CD4-positive, alpha-beta T cell (primary cell): ENCODE measurements around the gene ONECUT3. TPM values are rescaled to one million over a fixed set of nuclear protein-coding genes. Genes with fewer than 3 reads are reported as not detected.

Source experiments
- ATAC-seq: fragments of 200-7000 bp; cut with Tn5 transposase; one replicate; pipeline ENCODE4 v1.10.0; 2022; ENCODE audit warnings: mild to moderate bottlenecking; ENCODE audit not compliant: poor library complexity
- CTCF ChIA-PET: fragments of 350-600 bp; sonication (Branson Sonifier 250); formaldehyde crosslinking; loops from one replicate; lab custom pipeline; 2021; ENCODE audit warnings: antibody characterized with exemption, inconsistent platforms; lab: Charles Lee
- POLR2A ChIA-PET: fragments of 350-600 bp; sonication (Branson Sonifier 250); formaldehyde crosslinking; loops from one replicate; lab custom pipeline; 2021; ENCODE audit warnings: antibody characterized with exemption, inconsistent platforms; lab: Charles Lee
- DNase-seq, 14 experiments: peaks; one replicate each; pipeline ENCODE4 v3.0.0-alpha.2; 2013 to 2020; ENCODE audit warnings: mixed read lengths in 2 of 14
- H3K27ac ChIP-seq, 2 donors: one replicate each; pipeline versions ENCODE4 v1.5.1 to v1.7.0; 2013; ENCODE audit warnings: low read length in 2 of 2, low read depth in 1 of 2, mild to moderate bottlenecking in 1 of 2
- H3K27me3 ChIP-seq, 2 experiments: 1 replicate in 1 of 2; 2 replicates in 1 of 2; pipeline versions ENCODE4 v1.6.1 to v1.7.0; 2013; ENCODE audit warnings: low read length in 2 of 2, control low read depth in 1 of 2, mild to moderate bottlenecking in 1 of 2, moderate library complexity in 1 of 2; ENCODE audit not compliant: insufficient read depth in 2 of 2, control insufficient read depth in 1 of 2
- H3K36me3 ChIP-seq: one replicate; pipeline ENCODE4 v1.6.1; 2013; ENCODE audit warnings: low read length, control low read depth; ENCODE audit not compliant: insufficient read depth
- H3K4me1 ChIP-seq: one replicate; pipeline ENCODE4 v1.6.1; 2013; ENCODE audit warnings: low read length, control low read depth; ENCODE audit not compliant: insufficient read depth
- H3K4me3 ChIP-seq: one replicate; pipeline ENCODE4 v1.5.1; 2013; ENCODE audit warnings: mild to moderate bottlenecking, low read length, moderate library complexity
- H3K9me3 ChIP-seq, 2 experiments: 1 replicate in 1 of 2; 2 replicates in 1 of 2; pipeline versions ENCODE4 v1.6.1 to v1.7.0; 2013; ENCODE audit warnings: low read length in 2 of 2, mild to moderate bottlenecking in 2 of 2, control low read depth in 1 of 2, moderate library complexity in 1 of 2; ENCODE audit not compliant: control insufficient read depth in 1 of 2, insufficient read depth in 1 of 2
- H3K27ac Mint-ChIP-seq: one replicate; pipeline ENCODE4 v1.8.0; 2020; ENCODE audit warnings: mixed read lengths
- H3K27me3 Mint-ChIP-seq: one replicate; pipeline ENCODE4 v1.8.0; 2021; ENCODE audit warnings: mixed read lengths
- H3K36me3 Mint-ChIP-seq: one replicate; pipeline ENCODE4 v1.8.0; 2021; ENCODE audit warnings: low read depth, mixed read lengths
- H3K4me1 Mint-ChIP-seq: one replicate; pipeline ENCODE4 v1.8.0; 2021; ENCODE audit warnings: low read depth, mixed read lengths
- H3K4me3 Mint-ChIP-seq: one replicate; pipeline ENCODE4 v1.8.0; 2020; ENCODE audit warnings: mild to moderate bottlenecking, mixed read lengths
- H3K9me3 Mint-ChIP-seq: one replicate; pipeline ENCODE4 v1.8.0; 2020; ENCODE audit warnings: mixed read lengths
- intact Hi-C, 2 experiments: fragments of 100-400 bp; cut with DNase I in 1 of 2; cut with micrococcal nuclease in 1 of 2; formaldehyde crosslinking; loops; one replicate each; pipeline versions ENCODE4 v1.15.1 to v1.9.0; 2023 to 2025; cut with DNase I, micrococcal nuclease
- total RNA-seq, 174 experiments: library from RNA in 2 of 174; stranded (reverse) in 2 of 174; gene quantifications; one replicate each; pipeline ENCODE4 v1.2.3 and lab custom pipeline; 2021 to 2026
- TF ChIP-seq, protein P1 (sequence below): fragments of 200-600 bp; IDR thresholded peaks from one replicate; pipeline ENCODE4 v1.8.0; 2022; ENCODE audit warnings: antibody characterized with exemption, mild to moderate bottlenecking

The ONECUT3 gene
- total RNA-seq, 2 experiments from 2014 or later, result not detected

- Mint-ChIP-seq H3K4me1 (peaks cover 11% of the 10 kb centered on the region), H3K4me3 (peak overlapping the region; percentile 96), H3K27me3 (no peaks in the 10 kb centered on the region), H3K9me3 (no peaks in the 10 kb centered on the region), H3K36me3 (peaks cover 35% of the 10 kb centered on the region), H3K27ac (peak overlapping the region; percentile 87)
- no peaks in the 10 kb centered on the region for H3K9me3 ChIP-seq
- DNase-seq (no peak), ATAC-seq (no peak)
- TF ChIP-seq, protein P1, sequence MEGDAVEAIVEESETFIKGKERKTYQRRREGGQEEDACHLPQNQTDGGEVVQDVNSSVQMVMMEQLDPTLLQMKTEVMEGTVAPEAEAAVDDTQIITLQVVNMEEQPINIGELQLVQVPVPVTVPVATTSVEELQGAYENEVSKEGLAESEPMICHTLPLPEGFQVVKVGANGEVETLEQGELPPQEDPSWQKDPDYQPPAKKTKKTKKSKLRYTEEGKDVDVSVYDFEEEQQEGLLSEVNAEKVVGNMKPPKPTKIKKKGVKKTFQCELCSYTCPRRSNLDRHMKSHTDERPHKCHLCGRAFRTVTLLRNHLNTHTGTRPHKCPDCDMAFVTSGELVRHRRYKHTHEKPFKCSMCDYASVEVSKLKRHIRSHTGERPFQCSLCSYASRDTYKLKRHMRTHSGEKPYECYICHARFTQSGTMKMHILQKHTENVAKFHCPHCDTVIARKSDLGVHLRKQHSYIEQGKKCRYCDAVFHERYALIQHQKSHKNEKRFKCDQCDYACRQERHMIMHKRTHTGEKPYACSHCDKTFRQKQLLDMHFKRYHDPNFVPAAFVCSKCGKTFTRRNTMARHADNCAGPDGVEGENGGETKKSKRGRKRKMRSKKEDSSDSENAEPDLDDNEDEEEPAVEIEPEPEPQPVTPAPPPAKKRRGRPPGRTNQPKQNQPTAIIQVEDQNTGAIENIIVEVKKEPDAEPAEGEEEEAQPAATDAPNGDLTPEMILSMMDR, result peak; percentile 10
- H3K27ac ChIP-seq, result peak overlapping the region in 1 of 2 donors; percentile 34
- POLR2A ChIA-PET, result no interaction called here
- intact Hi-C loops, result loop anchor here (2.0 to 5.0 kb wide), 3 partner anchors 206 to 266 kb away; partner anchors contain the start of genes MBD3 (in 1 of the 2) and UQCR11 (in 1 of the 2)
- peaks cover 31% of the 10 kb centered on the region for H3K36me3 ChIP-seq
- peaks cover 22% of the 10 kb centered on the region for H3K4me1 ChIP-seq
- CTCF ChIA-PET, result interaction anchor here (1.2 kb wide), 1 partner anchor 13 kb away, joined by 6 read pairs; no protein-coding TSS in a partner anchor
- peak overlapping the region; percentile 81 for H3K4me3 ChIP-seq
- no peaks in the 10 kb centered on the region for H3K27me3 ChIP-seq
These were observed 60.2 kb downstream of the ONECUT3 start for GRCh38 chr19:1813192-1814182.

GRCh38 chr19:1814391-1814790, 61.1 kb downstream of the ONECUT3 start:
- Mint-ChIP-seq H3K4me1 (peaks cover 11% of the 10 kb centered on the region), H3K27ac (no peak overlapping the region), H3K4me3 (no peak overlapping the region), H3K27me3 (no peaks in the 10 kb centered on the region), H3K9me3 (no peaks in the 10 kb centered on the region), H3K36me3 (peaks cover 35% of the 10 kb centered on the region)
- intact Hi-C loops, result loop anchor here in 1 of 2 experiments (5.0 kb wide), 2 partner anchors 207 to 267 kb away; partner anchors contain the start of gene UQCR11
- CTCF ChIA-PET, result interaction anchor here (1.2 kb wide), 1 partner anchor 12 kb away, joined by 6 read pairs; no protein-coding TSS in a partner anchor
- POLR2A ChIA-PET, result no interaction called here
- no peak for DNase-seq
- ATAC-seq, result no peak
- Histone ChIP-seq H3K27me3 (no peaks in the 10 kb centered on the region), H3K4me3 (no peak overlapping the region), H3K9me3 (no peaks in the 10 kb centered on the region), H3K36me3 (peaks cover 40% of the 10 kb centered on the region), H3K4me1 (peaks cover 22% of the 10 kb centered on the region), H3K27ac (no peak overlapping the region)
- TF ChIP-seq, protein P1, result no peak

- Histone ChIP-seq H3K4me1 (peaks cover 22% of the 10 kb centered on the region), H3K27me3 (no peaks in the 10 kb centered on the region), H3K9me3 (no peaks in the 10 kb centered on the region), H3K4me3 (no peak overlapping the region), H3K36me3 (peaks cover 46% of the 10 kb centered on the region), H3K27ac (no peak overlapping the region)
- TF ChIP-seq, protein P1, result no peak
- ChIA-PET POLR2A (no interaction called here), CTCF (interaction anchor here (1.2 kb wide), 1 partner anchor 11 kb away, joined by 6 read pairs; no protein-coding TSS in a partner anchor)
- Mint-ChIP-seq H3K4me1 (peaks cover 11% of the 10 kb centered on the region), H3K27ac (no peak overlapping the region), H3K27me3 (no peaks in the 10 kb centered on the region), H3K9me3 (no peaks in the 10 kb centered on the region), H3K4me3 (no peak overlapping the region), H3K36me3 (peaks cover 36% of the 10 kb centered on the region)
- DNase-seq (no peak), ATAC-seq (no peak)
- intact Hi-C loops, result loop anchor here in 1 of 2 experiments (5.0 kb wide), 2 partner anchors 208 to 268 kb away; partner anchors contain the start of gene UQCR11
These were observed 61.7 kb downstream of the ONECUT3 start for GRCh38 chr19:1814833-1815604.
